Lower leg skin (tissue), 3 donors: ENCODE measurements around the gene RNASEH2C.

ENCODE experiments used
- POLR2A ChIP-seq, 2 donors: fragments of 450-650 bp; IDR thresholded peaks; one replicate each; pipeline ENCODE4 v1.6.1; 2016 to 2017; ENCODE audit warnings: antibody characterized with exemption in 2 of 2, mild to moderate bottlenecking in 1 of 2, moderate library complexity in 1 of 2
- TF ChIP-seq, protein P1 (sequence below), 3 donors: fragments of 450-650 bp; IDR thresholded peaks; one replicate each; pipeline ENCODE4 v1.5.1; 2016; ENCODE audit warnings: antibody characterized with exemption in 3 of 3, mild to moderate bottlenecking in 3 of 3, moderate library complexity in 2 of 3

DNA sequence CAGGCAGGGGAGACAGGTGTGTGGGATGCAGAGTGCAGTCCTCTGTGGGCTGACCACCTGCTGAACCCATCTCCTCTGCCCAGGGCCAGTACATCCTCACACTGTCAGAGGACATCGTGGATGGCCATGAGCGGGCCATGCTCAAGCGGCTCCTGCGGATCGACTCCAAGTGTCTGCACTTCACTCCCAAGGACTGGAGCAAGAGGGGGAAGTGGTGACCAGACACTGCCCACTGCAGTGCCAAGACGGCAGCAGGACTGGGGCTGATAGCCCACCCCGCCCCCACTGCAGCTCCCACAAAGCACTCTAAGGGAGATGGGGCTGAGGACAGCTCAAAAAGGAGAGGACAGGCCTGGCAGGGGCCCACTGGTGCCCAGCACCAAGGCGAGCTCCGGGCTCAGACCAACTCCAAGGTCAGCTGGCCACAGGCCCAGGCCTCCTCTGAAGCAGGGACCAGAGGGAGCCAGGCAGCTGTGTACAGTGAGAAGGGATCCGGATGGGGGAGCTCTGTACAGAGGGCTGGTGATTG lies 1.6 kb downstream of the RNASEH2C start:
- TF ChIP-seq POLR2A (IDR thresholded peaks at IDR 0.05): no peak
- TF ChIP-seq, protein P1, sequence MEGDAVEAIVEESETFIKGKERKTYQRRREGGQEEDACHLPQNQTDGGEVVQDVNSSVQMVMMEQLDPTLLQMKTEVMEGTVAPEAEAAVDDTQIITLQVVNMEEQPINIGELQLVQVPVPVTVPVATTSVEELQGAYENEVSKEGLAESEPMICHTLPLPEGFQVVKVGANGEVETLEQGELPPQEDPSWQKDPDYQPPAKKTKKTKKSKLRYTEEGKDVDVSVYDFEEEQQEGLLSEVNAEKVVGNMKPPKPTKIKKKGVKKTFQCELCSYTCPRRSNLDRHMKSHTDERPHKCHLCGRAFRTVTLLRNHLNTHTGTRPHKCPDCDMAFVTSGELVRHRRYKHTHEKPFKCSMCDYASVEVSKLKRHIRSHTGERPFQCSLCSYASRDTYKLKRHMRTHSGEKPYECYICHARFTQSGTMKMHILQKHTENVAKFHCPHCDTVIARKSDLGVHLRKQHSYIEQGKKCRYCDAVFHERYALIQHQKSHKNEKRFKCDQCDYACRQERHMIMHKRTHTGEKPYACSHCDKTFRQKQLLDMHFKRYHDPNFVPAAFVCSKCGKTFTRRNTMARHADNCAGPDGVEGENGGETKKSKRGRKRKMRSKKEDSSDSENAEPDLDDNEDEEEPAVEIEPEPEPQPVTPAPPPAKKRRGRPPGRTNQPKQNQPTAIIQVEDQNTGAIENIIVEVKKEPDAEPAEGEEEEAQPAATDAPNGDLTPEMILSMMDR (IDR thresholded peaks at IDR 0.05): no peak
